Breast epithelium (tissue), 3 donors: ENCODE measurements around the gene SERINC4.

Source experiments
- POLR2A ChIP-seq: fragments of 450-650 bp; IDR thresholded peaks from one replicate; pipeline ENCODE4 v1.6.1; 2016; ENCODE audit warnings: antibody characterized with exemption, mild to moderate bottlenecking, moderate library complexity
- POLR2AphosphoS5 ChIP-seq, 3 donors: sonication (generic); formaldehyde crosslinking; IDR thresholded peaks; one replicate each; pipeline ENCODE4 v1.6.1; 2017; ENCODE audit warnings: antibody characterized with exemption in 3 of 3
- TF ChIP-seq, protein P1 (sequence below), 3 donors: fragments of 450-650 bp; IDR thresholded peaks; one replicate each; pipeline ENCODE4 v1.5.1; 2016 to 2017; ENCODE audit warnings: antibody characterized with exemption in 3 of 3, mild to moderate bottlenecking in 3 of 3, moderate library complexity in 3 of 3

DNA sequence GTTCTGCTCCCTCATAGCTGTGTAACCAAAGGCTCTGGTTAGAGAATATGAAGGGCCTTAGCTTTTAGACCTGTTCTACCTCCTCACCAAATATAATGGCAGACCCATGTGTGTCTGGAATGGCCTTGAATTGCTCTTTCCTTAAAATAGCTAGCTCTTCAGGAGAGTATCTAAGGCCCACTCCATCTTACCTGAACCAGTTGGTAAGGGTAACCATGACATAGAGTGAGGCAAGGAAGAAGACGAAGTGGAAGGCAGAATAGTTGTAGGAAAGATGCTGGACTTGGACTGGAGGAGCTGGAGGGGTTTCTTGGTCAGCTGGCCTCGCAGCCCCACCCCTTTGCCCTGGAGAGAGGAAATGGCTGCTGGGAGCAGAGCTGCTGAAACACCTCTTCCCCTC lies 4.8 kb downstream of the SERINC4 start:
- TF ChIP-seq, protein P1, sequence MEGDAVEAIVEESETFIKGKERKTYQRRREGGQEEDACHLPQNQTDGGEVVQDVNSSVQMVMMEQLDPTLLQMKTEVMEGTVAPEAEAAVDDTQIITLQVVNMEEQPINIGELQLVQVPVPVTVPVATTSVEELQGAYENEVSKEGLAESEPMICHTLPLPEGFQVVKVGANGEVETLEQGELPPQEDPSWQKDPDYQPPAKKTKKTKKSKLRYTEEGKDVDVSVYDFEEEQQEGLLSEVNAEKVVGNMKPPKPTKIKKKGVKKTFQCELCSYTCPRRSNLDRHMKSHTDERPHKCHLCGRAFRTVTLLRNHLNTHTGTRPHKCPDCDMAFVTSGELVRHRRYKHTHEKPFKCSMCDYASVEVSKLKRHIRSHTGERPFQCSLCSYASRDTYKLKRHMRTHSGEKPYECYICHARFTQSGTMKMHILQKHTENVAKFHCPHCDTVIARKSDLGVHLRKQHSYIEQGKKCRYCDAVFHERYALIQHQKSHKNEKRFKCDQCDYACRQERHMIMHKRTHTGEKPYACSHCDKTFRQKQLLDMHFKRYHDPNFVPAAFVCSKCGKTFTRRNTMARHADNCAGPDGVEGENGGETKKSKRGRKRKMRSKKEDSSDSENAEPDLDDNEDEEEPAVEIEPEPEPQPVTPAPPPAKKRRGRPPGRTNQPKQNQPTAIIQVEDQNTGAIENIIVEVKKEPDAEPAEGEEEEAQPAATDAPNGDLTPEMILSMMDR (IDR thresholded peaks at IDR 0.05) = no peak
- TF ChIP-seq POLR2A (no peak), POLR2AphosphoS5 (IDR thresholded peaks at IDR 0.05) (no peak)
